HG02943 (cell line): ENCODE results near the gene SLC26A2.
"Not testable (repeated sequence)": the region's sequence is repeated elsewhere in the genome, so short reads cannot be mapped to it uniquely, and the experiment has no call there.

Experiments
- ATAC-seq: cut with Tn5 transposase; IDR thresholded peaks from one replicate; pipeline ENCODE4 v1.9.1; 2021; ENCODE audit warnings: mild to moderate bottlenecking, low read depth, moderate library complexity; ENCODE audit not compliant: unreplicated experiment

SLC26A2 gene

DNA sequence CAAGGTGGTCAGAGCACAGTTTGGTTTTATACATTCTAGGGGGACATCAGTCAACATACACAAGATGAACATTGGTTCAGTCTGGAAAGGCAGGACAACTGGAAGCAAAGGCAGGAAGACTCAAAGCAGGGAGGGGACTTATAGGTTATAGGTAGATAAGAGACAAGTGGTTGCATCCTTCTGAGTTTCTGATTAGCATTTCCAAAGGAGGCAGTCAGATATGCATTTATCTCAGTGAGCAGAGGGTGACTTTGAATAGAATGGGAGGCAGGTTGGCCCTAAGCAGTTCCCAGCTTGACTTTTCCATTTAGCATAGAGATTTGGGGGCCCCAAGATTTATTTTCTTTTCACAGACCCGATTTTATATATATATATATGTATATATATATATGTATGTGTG is 67.5 kb downstream of the SLC26A2 start:
- ATAC-seq = not testable (repeated sequence)

DNA sequence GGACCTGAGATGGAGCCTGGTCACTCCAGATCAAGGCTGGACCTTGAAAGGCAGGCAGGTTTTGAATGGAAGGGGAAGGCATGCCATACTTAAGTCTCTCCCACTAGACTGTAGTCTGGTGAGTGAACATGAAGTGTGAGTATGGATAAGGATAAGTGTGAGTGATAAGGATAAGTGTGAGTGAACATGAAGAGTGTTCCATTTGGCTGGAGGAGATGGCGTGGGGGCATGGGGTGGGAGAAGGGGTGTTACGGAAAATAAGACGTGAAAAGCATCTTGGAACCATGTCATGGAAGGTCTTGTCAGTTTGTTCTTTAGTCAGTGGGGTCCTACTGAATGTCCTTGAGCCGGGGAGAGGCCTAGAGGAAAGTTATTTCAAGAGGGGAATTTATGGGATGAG is 72.8 kb downstream of the SLC26A2 start:
- no peak for ATAC-seq

DNA sequence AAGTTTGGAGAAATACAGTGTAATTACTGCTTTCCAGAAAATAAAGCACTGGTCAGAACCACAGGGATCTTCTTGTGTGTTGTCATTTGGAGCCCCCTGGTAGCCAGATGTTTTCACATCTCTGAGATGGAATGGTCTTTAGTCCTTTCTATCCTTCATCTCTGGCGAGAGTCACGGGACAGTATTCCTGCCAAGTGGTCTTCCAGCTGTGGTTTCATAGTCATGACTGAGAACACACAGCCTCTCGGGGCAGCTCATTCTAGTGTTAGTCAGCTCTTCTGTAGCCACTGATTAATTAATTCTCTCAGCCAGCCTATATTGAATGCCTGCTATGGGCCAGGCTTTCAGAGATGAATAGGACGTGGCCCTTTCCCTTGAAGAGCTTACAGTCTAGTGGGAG is 74.1 kb downstream of the SLC26A2 start:
- no peak for ATAC-seq

DNA sequence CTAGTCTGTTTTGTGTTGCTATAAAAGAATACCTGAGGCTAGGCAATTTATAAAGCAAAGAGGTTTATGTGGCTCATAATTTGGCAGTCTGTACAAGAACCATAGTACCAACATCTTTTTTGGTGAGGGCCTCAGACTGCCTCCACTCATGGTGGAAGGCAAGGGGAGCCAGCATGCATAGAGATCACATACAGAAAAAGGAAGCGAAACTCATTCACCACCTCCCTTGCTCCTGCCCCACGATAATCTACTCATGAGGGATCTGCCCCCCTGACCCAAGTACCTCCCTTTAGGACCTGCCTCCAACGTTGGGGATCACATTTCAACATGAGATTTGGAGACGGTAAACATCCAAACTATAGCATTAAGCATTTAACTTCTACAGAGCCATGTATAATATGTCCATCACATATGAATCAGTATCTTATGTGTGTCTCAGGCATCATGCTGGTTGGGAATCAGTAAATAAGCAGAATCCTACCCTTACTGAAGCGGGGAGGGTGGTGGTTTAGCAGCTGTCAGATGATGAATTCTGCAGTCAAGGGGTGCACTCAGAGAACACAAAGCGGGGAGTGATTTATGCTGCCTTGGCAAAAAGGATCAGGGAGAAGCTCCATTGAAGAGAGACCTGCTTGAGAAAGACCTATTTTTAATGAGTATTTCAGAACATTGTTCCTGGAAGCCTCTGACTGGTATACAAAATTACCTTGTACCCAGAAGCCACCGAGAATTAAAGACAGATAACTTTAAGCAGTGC is 74.8 kb downstream of the SLC26A2 start:
- peak; percentile 95 for ATAC-seq

DNA sequence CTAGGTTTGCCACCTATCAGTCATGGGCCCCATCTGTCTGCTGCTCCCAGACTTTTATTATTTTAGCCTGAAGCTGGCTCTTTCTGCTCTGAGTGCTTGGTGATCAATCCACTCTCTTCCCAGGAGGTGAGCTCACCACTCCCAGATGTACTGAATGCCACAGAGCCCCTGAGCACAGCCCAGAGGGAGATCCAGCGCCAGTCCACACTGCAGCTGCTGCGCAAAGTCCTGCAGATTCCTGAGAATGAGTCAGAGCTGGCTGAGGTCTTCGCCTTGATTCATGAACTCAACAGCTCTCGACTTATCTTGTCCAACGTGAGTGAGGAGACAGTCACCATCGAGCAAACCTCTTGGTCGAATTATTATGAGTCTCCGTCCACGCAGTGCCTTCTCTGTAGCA is 76.0 kb downstream of the SLC26A2 start:
- ATAC-seq = no peak
